ENCODE measurements around the gene CSTF1.

The CSTF1 gene

GRCh38 chr20:56361900-56362299, 30.5 kb upstream of the CSTF1 start:
- ChIA-PET CTCF (no interaction called here), POLR2A (interaction anchor here (1.0 kb wide), 1 partner anchor 30 kb away, joined by 3 read pairs; the partner anchor contains the start of genes AURKA and CSTF1)
- no peak for DNase-seq (ENCODE audit: extremely low spot score)
- TF ChIP-seq TARDBP (IDR thresholded peaks at IDR 0.05), result no peak
- TF ChIP-seq ARNT (IDR thresholded peaks at IDR 0.05), result no peak
- TF ChIP-seq FOXK2 (IDR thresholded peaks at IDR 0.05), result no peak

GRCh38 chr20:56362833-56363413, 29.5 kb upstream of the CSTF1 start:
- POLR2A ChIA-PET, result no interaction called here
- TF ChIP-seq BHLHE40 (IDR thresholded peaks at IDR 0.05; ENCODE audit: borderline replicate concordance) (no peak), FOXK2 (IDR thresholded peaks at IDR 0.05) (no peak), TARDBP (IDR thresholded peaks at IDR 0.05) (no peak), SUZ12 (IDR thresholded peaks at IDR 0.05) (no peak), ARNT (IDR thresholded peaks at IDR 0.05) (no peak), L3MBTL2 (conservative IDR thresholded peaks at IDR 0.05) (no peak), SP1 (IDR thresholded peaks at IDR 0.05) (no peak), CTBP1 (IDR thresholded peaks at IDR 0.05; ENCODE audit: borderline replicate concordance) (no peak), FOXA1 (IDR thresholded peaks at IDR 0.05) (no peak), FOXM1 (IDR thresholded peaks at IDR 0.05; ENCODE audit: borderline replicate concordance) (no peak), NFRKB (IDR thresholded peaks at IDR 0.05) (no peak), ZNF384 (IDR thresholded peaks at IDR 0.05) (no peak)
- CTCF ChIA-PET, result no interaction called here
- DNase-seq (ENCODE audit: extremely low spot score), result no peak

GRCh38 chr20:56363491-56363890, 29.0 kb upstream of the CSTF1 start:
- DNase-seq (ENCODE audit: extremely low spot score), result no peak
- POLR2A ChIA-PET, result no interaction called here
- TF ChIP-seq NFRKB (IDR thresholded peaks at IDR 0.05), result no peak
- TF ChIP-seq SP1 (IDR thresholded peaks at IDR 0.05), result no peak
- no peak for TF ChIP-seq CTBP1 (IDR thresholded peaks at IDR 0.05; ENCODE audit: borderline replicate concordance)
- TF ChIP-seq PKNOX1 (IDR thresholded peaks at IDR 0.05), result no peak
- no peak for TF ChIP-seq SUZ12 (IDR thresholded peaks at IDR 0.05)
- no peak for TF ChIP-seq ELF4 (IDR thresholded peaks at IDR 0.05)
- TF ChIP-seq ZNF384 (IDR thresholded peaks at IDR 0.05), result no peak
- TF ChIP-seq BHLHE40 (IDR thresholded peaks at IDR 0.05; ENCODE audit: borderline replicate concordance), result no peak

GRCh38 chr20:56368351-56369134, 23.9 kb upstream of the CSTF1 start:
- DNase-seq (ENCODE audit: extremely low spot score), result no peak
- ChIA-PET POLR2A (interaction anchor here (1.1 to 1.3 kb wide), 2 partner anchors 9 to 23 kb away, joined by 4 to 5 read pairs; partner anchors contain the start of genes AURKA, CSTF1 and FAM210B), CTCF (no interaction called here)
- TF ChIP-seq FOXA1 (IDR thresholded peaks at IDR 0.05) (no peak), CTBP1 (IDR thresholded peaks at IDR 0.05; ENCODE audit: borderline replicate concordance) (no peak), L3MBTL2 (conservative IDR thresholded peaks at IDR 0.05) (no peak)

More at GRCh38 chr20:56363491-56363890, 29.0 kb upstream of the CSTF1 start:
- CTCF ChIA-PET, result no interaction called here

GRCh38 chr20:56369179-56369578, 23.3 kb upstream of the CSTF1 start:
- no peak for TF ChIP-seq SUZ12 (IDR thresholded peaks at IDR 0.05)
- no peak for TF ChIP-seq LEF1 (IDR thresholded peaks at IDR 0.05; ENCODE audit: borderline replicate concordance)
- TF ChIP-seq SP1 (IDR thresholded peaks at IDR 0.05), result no peak
- TF ChIP-seq HDGF (IDR thresholded peaks at IDR 0.05; ENCODE audit: borderline replicate concordance), result no peak
- TF ChIP-seq ARNT (IDR thresholded peaks at IDR 0.05), result no peak
- TF ChIP-seq TARDBP (IDR thresholded peaks at IDR 0.05), result no peak
- no peak for TF ChIP-seq PKNOX1 (IDR thresholded peaks at IDR 0.05)
- TF ChIP-seq CTBP1 (IDR thresholded peaks at IDR 0.05; ENCODE audit: borderline replicate concordance), result no peak
- TF ChIP-seq FOXK2 (IDR thresholded peaks at IDR 0.05), result no peak
- TF ChIP-seq L3MBTL2 (conservative IDR thresholded peaks at IDR 0.05), result no peak
- TF ChIP-seq BHLHE40 (IDR thresholded peaks at IDR 0.05; ENCODE audit: borderline replicate concordance), result no peak
- POLR2A ChIA-PET, result interaction anchor here (1.1 to 1.3 kb wide), 2 partner anchors 10 to 23 kb away, joined by 4 to 5 read pairs; partner anchors contain the start of genes AURKA, CSTF1 and FAM210B
- CTCF ChIA-PET, result no interaction called here
- no peak for DNase-seq (ENCODE audit: extremely low spot score)

GRCh38 chr20:56371977-56372376, 20.5 kb upstream of the CSTF1 start:
- no peak for TF ChIP-seq BHLHE40 (IDR thresholded peaks at IDR 0.05; ENCODE audit: borderline replicate concordance)
- no peak for TF ChIP-seq ELF4 (IDR thresholded peaks at IDR 0.05)
- no peak for TF ChIP-seq NFRKB (IDR thresholded peaks at IDR 0.05)
- TF ChIP-seq L3MBTL2 (conservative IDR thresholded peaks at IDR 0.05), result no peak
- CTCF ChIA-PET, result no interaction called here
- no peak for DNase-seq (ENCODE audit: extremely low spot score)
- POLR2A ChIA-PET, result interaction anchor here (1.4 kb wide), 1 partner anchor 20 kb away, joined by 4 read pairs; the partner anchor contains the start of genes AURKA and CSTF1

GRCh38 chr20:56372850-56373249, 19.6 kb upstream of the CSTF1 start:
- ChIA-PET POLR2A (interaction anchor here (1.4 kb wide), 1 partner anchor 19 kb away, joined by 4 read pairs; the partner anchor contains the start of genes AURKA and CSTF1), CTCF (no interaction called here)
- DNase-seq (ENCODE audit: extremely low spot score), result no peak
- TF ChIP-seq LEF1 (IDR thresholded peaks at IDR 0.05; ENCODE audit: borderline replicate concordance) (no peak), NFRKB (IDR thresholded peaks at IDR 0.05) (no peak), CTBP1 (IDR thresholded peaks at IDR 0.05; ENCODE audit: borderline replicate concordance) (no peak), TARDBP (IDR thresholded peaks at IDR 0.05) (no peak), ELF4 (IDR thresholded peaks at IDR 0.05) (no peak), SP1 (IDR thresholded peaks at IDR 0.05) (no peak), SUZ12 (IDR thresholded peaks at IDR 0.05) (no peak), HDGF (IDR thresholded peaks at IDR 0.05; ENCODE audit: borderline replicate concordance) (no peak), PKNOX1 (IDR thresholded peaks at IDR 0.05) (no peak), FOXK2 (IDR thresholded peaks at IDR 0.05) (no peak), FOXA1 (IDR thresholded peaks at IDR 0.05) (no peak), ZNF384 (IDR thresholded peaks at IDR 0.05) (no peak), FOXM1 (IDR thresholded peaks at IDR 0.05; ENCODE audit: borderline replicate concordance) (no peak), L3MBTL2 (conservative IDR thresholded peaks at IDR 0.05) (no peak), ARNT (IDR thresholded peaks at IDR 0.05) (no peak), BHLHE40 (IDR thresholded peaks at IDR 0.05; ENCODE audit: borderline replicate concordance) (no peak)

Data from HEK293T (cell line).